ENCODE data around the gene SARDH. TPM values are rescaled to one million over a fixed set of nuclear protein-coding genes. Genes with fewer than 3 reads are reported as not detected.
A peak's percentile ranks its signal among the peaks of the same experiment; 100 is the strongest.

The SARDH gene
- total and polyA plus RNA-seq, 10 donors, result 1.0 to 4.5 (median 2.3) TPM

- TF ChIP-seq POLR2A (IDR thresholded peaks at IDR 0.05) (no peak), POLR2AphosphoS5 (IDR thresholded peaks at IDR 0.05) (no peak), CTCF (IDR thresholded peaks at IDR 0.05 in 8 of 11, conservative IDR thresholded peaks at IDR 0.05 in 3 of 11) (no peak)
- WGBS, 5 donors, result 79 to 90% (median 82%) methylated on average over 11 to 16 of the region's 16 CpGs
- Histone ChIP-seq H3K4me3 (no peak overlapping the region), H3K27ac (no peak overlapping the region), H3K36me3 (no peaks in the 10 kb centered on the region), H3K4me1 (peaks cover 0 to 73% (median 8%) of the 10 kb centered on the region in 6 donors), H3K27me3 (replicated peaks in 1 of 7) (peaks cover 0 to 39% (median 0%) of the 10 kb centered on the region in 7 donors), H3K9me3 (no peaks in the 10 kb centered on the region)
- DNase-seq, result peak; percentile 65
- intact Hi-C loops (cut with DNase I; ENCODE audit: low total_unique reads), result no loop called here
Measured at GRCh38 chr9:133710661-133711427, 27.3 kb downstream of the SARDH start.

GRCh38 chr9:133709691-133710571, 28.2 kb downstream of the SARDH start:
- no peak overlapping the region for H3K4me3 ChIP-seq
- DNase-seq, result peak; percentile 76
- peaks cover 0 to 30% (median 0%) of the 10 kb centered on the region in 7 donors for H3K27me3 ChIP-seq (replicated peaks in 1 of 7)
- WGBS, 5 donors, result 90 to 94% (median 91%) methylated on average over 30 to 32 of the region's 32 CpGs
- H3K36me3 ChIP-seq, result no peaks in the 10 kb centered on the region
- H3K9me3 ChIP-seq, result no peaks in the 10 kb centered on the region
- intact Hi-C loops (cut with DNase I; ENCODE audit: low total_unique reads), result no loop called here
- TF ChIP-seq POLR2AphosphoS5 (IDR thresholded peaks at IDR 0.05) (no peak), POLR2A (IDR thresholded peaks at IDR 0.05) (no peak), CTCF (IDR thresholded peaks at IDR 0.05 in 8 of 11, conservative IDR thresholded peaks at IDR 0.05 in 3 of 11) (no peak)
- no peak overlapping the region for H3K27ac ChIP-seq
- H3K4me1 ChIP-seq, result peaks cover 0 to 64% (median 3%) of the 10 kb centered on the region in 6 donors

GRCh38 chr9:133709015-133709611, 29.0 kb downstream of the SARDH start:
- 68 to 87% (median 71%) methylated on average over 23 to 26 of the region's 26 CpGs for WGBS, 5 donors

More at GRCh38 chr9:133709015-133709611, 29.0 kb downstream of the SARDH start:
- H3K9me3 ChIP-seq, result no peaks in the 10 kb centered on the region
- intact Hi-C loops (cut with DNase I; ENCODE audit: low total_unique reads), result no loop called here
- H3K4me3 ChIP-seq, result no peak overlapping the region
- peak; percentile 76 for DNase-seq
- TF ChIP-seq POLR2AphosphoS5 (IDR thresholded peaks at IDR 0.05) (no peak), CTCF (IDR thresholded peaks at IDR 0.05 in 8 of 11, conservative IDR thresholded peaks at IDR 0.05 in 3 of 11) (no peak), POLR2A (IDR thresholded peaks at IDR 0.05) (no peak)
- H3K4me1 ChIP-seq, result peaks cover 0 to 57% (median 3%) of the 10 kb centered on the region in 6 donors
- H3K27me3 ChIP-seq (replicated peaks in 1 of 7), result peaks cover 0 to 28% (median 0%) of the 10 kb centered on the region in 7 donors
- H3K36me3 ChIP-seq, result no peaks in the 10 kb centered on the region
- no peak overlapping the region for H3K27ac ChIP-seq

Data from spleen (tissue), 11 donors.